ENCODE results near the gene GATA5.

The GATA5 gene

DNA sequence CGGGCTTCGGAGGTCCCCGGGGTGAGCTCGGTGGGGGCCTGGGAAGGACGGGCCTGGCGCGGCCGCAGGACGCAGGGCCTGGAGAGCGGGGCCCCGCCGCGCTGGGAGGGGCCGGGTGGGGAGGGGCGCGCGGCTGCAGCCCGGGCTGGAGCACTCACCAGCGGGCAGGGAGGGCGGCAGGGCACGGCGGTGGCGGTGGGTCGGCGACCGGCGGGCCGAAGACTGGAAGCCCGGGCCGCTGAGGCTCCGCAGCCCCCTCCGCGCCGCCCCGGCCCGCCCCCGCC is at the start of gene GATA5:
GATA5 (minus strand) TSS at position 224 of the 284 bp plus-strand sequence. CDS start 474 bp downstream, outside the sequence.
- no peak for DNase-seq (ENCODE audit: low read depth in 1 of 2, low spot score in 1 of 2)

DNA sequence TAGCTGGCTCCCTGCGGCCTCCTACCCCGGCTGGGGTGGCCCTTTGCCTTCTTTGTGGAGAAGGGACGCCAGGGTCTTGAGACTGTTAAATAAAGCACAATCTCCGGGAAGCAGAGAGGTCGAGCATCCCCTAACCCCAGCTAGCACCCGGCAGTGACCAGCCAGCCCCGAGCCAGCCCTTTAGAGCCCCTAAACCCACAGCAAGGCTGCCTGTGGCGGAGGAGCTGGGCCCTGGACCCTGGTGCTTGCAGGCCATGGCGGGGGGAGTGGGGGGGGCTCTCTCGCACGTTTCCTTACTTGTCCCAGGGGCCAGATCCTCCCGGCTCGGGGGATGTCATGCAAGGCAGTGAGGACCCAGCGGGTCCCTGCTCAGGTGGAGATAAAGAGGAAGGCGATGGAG is 49.2 kb upstream of the GATA5 start:
- DNase-seq (ENCODE audit: low read depth in 1 of 2, low spot score in 1 of 2): no peak

GRCh38 chr20:62524505-62524911 is 48.7 kb upstream of the GATA5 start:
- no peak for DNase-seq (ENCODE audit: low read depth in 1 of 2, low spot score in 1 of 2)

- peak in 1 of 2 donors; percentile 62 for DNase-seq (ENCODE audit: low read depth in 1 of 2, low spot score in 1 of 2)
These were observed 47.8 kb upstream of the GATA5 start for GRCh38 chr20:62523473-62524203.

GRCh38 chr20:62522748-62523396 is 47.1 kb upstream of the GATA5 start:
- no peak for DNase-seq (ENCODE audit: low read depth in 1 of 2, low spot score in 1 of 2)

- DNase-seq (ENCODE audit: low read depth in 1 of 2, low spot score in 1 of 2): no peak
These were observed 44.0 kb upstream of the GATA5 start for GRCh38 chr20:62519826-62520225.

DNA sequence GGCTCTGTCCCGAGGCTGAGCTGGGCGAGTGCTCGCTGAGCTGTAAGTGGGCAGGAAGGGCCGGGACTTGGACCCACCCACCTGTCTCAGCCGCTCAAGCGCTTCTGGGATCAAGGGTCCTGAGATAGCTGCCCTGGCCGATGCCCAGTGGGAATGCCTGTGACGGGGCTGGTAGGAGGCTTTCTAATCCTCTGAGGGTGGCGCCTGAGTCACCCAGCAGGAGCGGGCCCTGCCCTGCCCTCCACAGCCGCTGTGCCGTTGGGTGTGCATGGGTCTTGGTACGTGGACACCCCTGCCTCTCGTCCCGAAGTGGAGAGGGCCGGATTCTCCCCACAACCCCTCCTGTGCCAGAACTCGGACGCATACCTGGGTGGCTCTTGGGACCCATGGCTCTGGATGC is 43.1 kb upstream of the GATA5 start:
- no peak for DNase-seq (ENCODE audit: low read depth in 1 of 2, low spot score in 1 of 2)

- DNase-seq (ENCODE audit: low read depth in 1 of 2, low spot score in 1 of 2): no peak
These were observed 42.3 kb upstream of the GATA5 start for GRCh38 chr20:62517901-62518610.

GRCh38 chr20:62517168-62517567 is 41.4 kb upstream of the GATA5 start:
- DNase-seq (ENCODE audit: low read depth in 1 of 2, low spot score in 1 of 2): no peak

- no peak for DNase-seq (ENCODE audit: low read depth in 1 of 2, low spot score in 1 of 2)
These were observed 40.5 kb upstream of the GATA5 start for GRCh38 chr20:62516338-62516737.

- no peak for DNase-seq (ENCODE audit: low read depth in 1 of 2, low spot score in 1 of 2)
These were observed 40.0 kb upstream of the GATA5 start for GRCh38 chr20:62515826-62516225.

- DNase-seq (ENCODE audit: low read depth in 1 of 2, low spot score in 1 of 2): no peak
These were observed 39.5 kb upstream of the GATA5 start for GRCh38 chr20:62515280-62515679.

DNA sequence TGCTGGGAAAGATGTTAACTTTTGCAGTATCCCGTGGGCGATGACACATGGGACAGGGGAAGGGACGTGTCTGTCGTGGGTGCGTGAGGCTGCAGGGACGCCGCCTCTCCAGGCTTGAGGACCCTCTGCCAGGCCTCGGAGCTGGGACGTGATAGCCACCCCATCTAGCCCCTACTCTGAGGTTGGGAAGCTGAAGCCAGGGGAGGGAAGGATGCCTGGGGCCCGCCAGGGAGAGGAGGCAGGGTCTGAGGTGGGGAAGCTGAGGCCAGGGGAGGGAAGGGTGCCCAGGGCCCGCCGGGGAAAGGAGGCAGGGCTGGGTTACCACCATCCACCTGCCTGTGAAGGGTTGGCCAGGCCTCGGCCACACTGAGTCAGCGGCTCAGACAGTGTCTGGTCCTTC is 38.2 kb upstream of the GATA5 start:
- no peak for DNase-seq (ENCODE audit: low read depth in 1 of 2, low spot score in 1 of 2)

DNA sequence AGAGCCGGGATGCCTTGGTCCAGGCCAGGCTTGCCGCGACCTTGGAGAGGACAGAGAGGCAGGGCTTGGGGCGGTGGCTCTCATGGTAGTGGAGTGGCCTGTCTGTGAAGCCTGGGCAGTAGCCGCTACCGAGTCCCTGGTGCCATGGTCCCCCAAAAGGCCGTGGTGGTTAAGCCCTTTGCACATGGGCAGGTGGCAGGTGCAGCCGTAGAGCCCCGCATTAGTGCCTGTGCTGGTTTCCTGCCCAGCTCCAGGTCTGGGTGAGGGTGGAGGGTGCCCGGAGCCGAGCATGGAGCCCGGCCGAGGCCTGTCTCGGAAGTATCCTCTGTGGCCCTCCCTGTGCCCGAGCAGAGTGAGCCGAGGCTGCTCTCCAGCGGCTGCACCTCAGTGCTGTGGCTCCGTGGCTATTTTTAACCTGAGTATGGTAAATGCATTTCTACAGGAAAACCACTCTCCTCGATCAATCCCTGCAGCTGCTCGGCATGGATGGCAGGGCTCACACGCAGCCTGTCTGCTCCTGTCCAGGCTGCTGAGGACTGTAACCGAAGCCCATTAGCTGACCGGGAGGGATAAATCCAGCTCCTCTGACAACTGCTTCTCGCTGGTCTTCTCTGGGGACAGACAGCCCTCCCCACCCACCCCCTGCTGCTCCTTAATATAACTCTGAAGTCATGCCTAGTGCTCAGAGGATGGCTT is 36.3 kb upstream of the GATA5 start:
- DNase-seq (ENCODE audit: low read depth in 1 of 2, low spot score in 1 of 2): no peak

DNA sequence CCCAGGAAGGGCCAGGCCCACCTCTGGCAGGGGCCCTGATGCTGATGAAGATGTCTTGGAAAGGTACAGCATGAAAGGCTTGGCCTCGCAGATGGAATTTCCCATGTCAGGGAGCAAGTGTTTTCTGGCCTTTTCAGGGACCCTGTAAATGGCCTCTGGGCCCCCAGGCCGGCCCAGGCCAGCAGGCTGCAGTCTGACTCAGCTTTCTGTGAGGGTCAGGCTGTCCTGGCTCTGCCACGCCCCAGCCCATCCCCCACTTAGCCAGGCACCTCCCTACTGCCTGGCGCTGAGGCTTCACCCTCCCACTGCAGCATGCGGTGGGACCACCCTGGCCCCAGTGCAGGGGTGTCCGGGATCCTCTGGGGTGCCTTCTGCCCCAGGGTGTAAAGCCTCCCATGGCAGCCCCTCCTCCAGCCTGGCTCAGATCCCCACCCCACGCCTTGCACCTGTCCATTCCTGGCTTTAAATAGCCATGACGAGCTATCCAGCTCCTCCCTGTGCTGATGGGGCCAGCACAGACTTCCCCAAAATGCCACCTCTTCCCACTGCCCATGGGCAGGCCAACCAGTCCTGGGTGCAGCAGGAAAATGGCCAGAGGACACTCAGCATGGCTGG is 35.6 kb upstream of the GATA5 start:
- no peak for DNase-seq (ENCODE audit: low read depth in 1 of 2, low spot score in 1 of 2)

GRCh38 chr20:62508641-62509051 is 32.9 kb upstream of the GATA5 start:
- no peak for DNase-seq (ENCODE audit: low read depth in 1 of 2, low spot score in 1 of 2)

DNA sequence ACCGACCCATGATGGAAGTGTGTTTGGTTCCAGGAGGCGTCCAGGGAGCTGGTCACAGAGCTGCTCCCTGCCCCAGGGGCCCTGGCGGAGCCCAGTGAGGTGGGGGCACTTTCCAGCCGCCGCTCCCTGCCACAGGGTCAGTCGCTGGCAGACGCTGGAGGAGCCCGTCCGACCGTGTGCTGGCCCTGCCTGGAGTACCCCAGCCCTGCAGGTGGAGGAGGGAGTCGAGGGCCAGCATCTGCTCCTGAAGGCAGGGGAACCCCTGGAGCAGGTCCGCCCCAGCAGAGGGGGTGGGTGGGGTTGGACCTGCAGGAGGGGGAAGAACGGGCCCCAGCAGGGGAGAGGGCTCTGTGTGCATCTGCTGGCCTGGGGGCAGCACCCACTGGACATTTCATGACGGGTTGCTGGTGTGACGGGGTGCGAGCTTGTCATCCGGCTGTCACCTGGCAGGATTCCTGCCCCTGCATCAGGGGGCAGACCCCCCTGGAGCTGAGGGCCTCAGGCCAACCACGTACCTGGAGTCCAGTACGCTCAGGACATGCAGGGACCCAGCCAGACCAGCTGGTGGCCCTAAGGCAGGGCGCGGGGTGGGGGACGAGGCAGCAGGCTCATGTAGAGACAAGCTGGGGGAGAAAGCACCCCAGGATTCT is 32.3 kb upstream of the GATA5 start:
- DNase-seq (ENCODE audit: low read depth in 1 of 2, low spot score in 1 of 2): no peak

DNA sequence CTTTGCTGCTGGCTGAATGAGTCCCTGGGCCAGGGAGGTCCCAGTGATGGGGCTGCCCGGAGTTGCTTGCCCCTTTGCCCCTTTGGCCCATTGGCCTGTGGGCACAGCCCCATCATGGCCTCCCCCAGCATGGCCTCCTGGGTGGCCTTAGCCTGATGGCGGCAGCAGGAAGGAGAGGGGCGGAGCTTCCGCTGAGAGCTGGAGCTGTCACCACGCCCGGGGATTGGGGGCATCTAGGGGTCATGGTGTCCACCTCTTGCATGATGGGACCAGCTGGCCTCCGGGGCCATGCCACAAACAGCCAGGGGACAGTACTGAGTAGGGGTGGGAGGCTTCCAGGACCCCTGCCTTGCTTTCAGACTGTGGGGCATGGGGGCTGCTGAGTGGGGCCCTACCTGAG is 31.5 kb upstream of the GATA5 start:
- DNase-seq (ENCODE audit: low read depth in 1 of 2, low spot score in 1 of 2): no peak

GRCh38 chr20:62506791-62507190 is 31.0 kb upstream of the GATA5 start:
- DNase-seq (ENCODE audit: low read depth in 1 of 2, low spot score in 1 of 2): no peak

- DNase-seq (ENCODE audit: low read depth in 1 of 2, low spot score in 1 of 2): no peak
These were observed 30.3 kb upstream of the GATA5 start for GRCh38 chr20:62506087-62506486.

All from activated CD4-positive, alpha-beta T cell treated with anti-CD3 and anti-CD28 coated beads, Interleukin-2, amount 50 U/mL, for 24 hours (primary cell).